Mammary epithelial cell (primary cell): ENCODE measurements around the gene MRPS24.

Experiments used
- CTCF ChIP-seq, 2 donors: IDR thresholded peaks in 1 of 2; conservative IDR thresholded peaks in 1 of 2; 2 replicates each; pipeline ENCODE4 v1.5.1; 2011 to 2012; ENCODE audit warnings: inconsistent platforms in 2 of 2, low read length in 2 of 2, mild to moderate bottlenecking in 2 of 2, control low read depth in 1 of 2, low read depth in 1 of 2; ENCODE audit not compliant: insufficient read depth in 1 of 2; ENCODE audit errors: extremely low read depth in 1 of 2
- EZH2 ChIP-seq: IDR thresholded peaks from 2 replicates; pipeline ENCODE4 v1.6.1; 2012; ENCODE audit warnings: low read length, inconsistent platforms, borderline replicate concordance

- TF ChIP-seq CTCF (conservative IDR thresholded peaks at IDR 0.05 in 1 of 2, IDR thresholded peaks at IDR 0.05 in 1 of 2; ENCODE audit: extremely low read depth in 1 of 2, insufficient read depth in 1 of 2, low read depth in 1 of 2, low read length in 2 of 2), result no peak
- no peak for TF ChIP-seq EZH2
Measured at GRCh38 chr7:43884209-43884608, 14.9 kb upstream of the MRPS24 start.
